Activated CD4-positive, alpha-beta T cell treated with anti-CD3 and anti-CD28 coated beads for 36 hours (primary cell): ENCODE data around the gene GLIS1. TPM values are rescaled to one million over a fixed set of nuclear protein-coding genes. Genes with fewer than 3 reads are reported as not detected.

Experiments
- ATAC-seq: fragments of 200-7000 bp; cut with Tn5 transposase; one replicate; pipeline ENCODE4 v1.10.0; 2021; ENCODE audit warnings: mild to moderate bottlenecking, moderate library complexity
- CTCF ChIA-PET: fragments of 350-600 bp; sonication (Branson Sonifier 250); formaldehyde crosslinking; loops from one replicate; lab custom pipeline; 2021; ENCODE audit warnings: antibody characterized with exemption; lab: Charles Lee
- POLR2A ChIA-PET: fragments of 350-600 bp; sonication (Branson Sonifier 250); formaldehyde crosslinking; loops from one replicate; lab custom pipeline; 2021; ENCODE audit warnings: antibody characterized with exemption, inconsistent platforms; lab: Charles Lee
- DNase-seq: peaks from one replicate; pipeline ENCODE4 v3.0.0-alpha.2; 2020
- H3K27ac Mint-ChIP-seq: one replicate; pipeline ENCODE4 v1.8.0; 2021; ENCODE audit warnings: mixed read lengths
- H3K27me3 Mint-ChIP-seq: one replicate; pipeline ENCODE4 v1.8.0; 2021; ENCODE audit warnings: mixed read lengths
- H3K36me3 Mint-ChIP-seq: one replicate; pipeline ENCODE4 v1.8.0; 2021; ENCODE audit warnings: low read depth, mixed read lengths
- H3K4me1 Mint-ChIP-seq: one replicate; pipeline ENCODE4 v1.8.0; 2021; ENCODE audit warnings: mixed read lengths
- H3K4me3 Mint-ChIP-seq: one replicate; pipeline ENCODE4 v1.8.0; 2021; ENCODE audit warnings: mild to moderate bottlenecking, moderate library complexity, mixed read lengths
- H3K9me3 Mint-ChIP-seq: one replicate; pipeline ENCODE4 v1.8.0; 2021; ENCODE audit warnings: low read depth, mixed read lengths
- intact Hi-C, 2 experiments: fragments of 100-400 bp; cut with DNase I in 1 of 2; cut with micrococcal nuclease in 1 of 2; formaldehyde crosslinking; loops; one replicate each; pipeline versions ENCODE4 v1.14.2 to v1.15.1; 2022 to 2024; cut with DNase I, micrococcal nuclease
- total RNA-seq, 2 experiments: library from RNA; stranded (reverse); gene quantifications; one replicate each; pipeline ENCODE4 v1.2.3, GENCODE V29; 2021

The GLIS1 gene
- total RNA-seq, 2 experiments from 2014 or later: not detected

GRCh38 chr1:53481456-53481855 is 257.5 kb downstream of the GLIS1 start:
- intact Hi-C loops: loop anchor here in 1 of 2 experiments (5.0 kb wide), 1 partner anchor 111 kb away; no protein-coding TSS in a partner anchor
- peaks cover 4% of the 10 kb centered on the region for H3K27me3 Mint-ChIP-seq
- no peak for ATAC-seq
- CTCF ChIA-PET: no interaction called here
- H3K4me3 Mint-ChIP-seq: no peak overlapping the region
- POLR2A ChIA-PET: no interaction called here
- H3K9me3 Mint-ChIP-seq: no peaks in the 10 kb centered on the region
- peaks cover 3% of the 10 kb centered on the region for H3K4me1 Mint-ChIP-seq
- no peaks in the 10 kb centered on the region for H3K36me3 Mint-ChIP-seq
- H3K27ac Mint-ChIP-seq: no peak overlapping the region
- no peak for DNase-seq

DNA sequence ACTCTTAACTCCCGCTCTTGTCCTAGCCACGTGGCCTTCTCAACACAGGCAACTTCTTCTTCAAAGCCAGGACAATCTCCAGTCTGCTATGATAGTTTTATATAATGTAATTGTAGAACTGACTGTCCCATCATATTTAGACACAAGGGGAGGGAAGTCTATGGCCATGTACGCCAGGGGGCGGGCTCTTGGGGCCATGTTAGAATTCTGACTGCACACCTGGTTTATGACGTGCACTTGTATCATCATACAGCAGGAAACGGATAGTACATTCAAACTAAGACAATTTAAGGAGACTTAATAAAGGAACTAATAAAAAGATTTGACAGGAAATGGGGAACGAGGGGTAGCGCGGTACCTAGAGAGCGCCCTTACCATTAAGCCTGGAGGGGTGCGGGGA is 258.3 kb downstream of the GLIS1 start:
- intact Hi-C loops: loop anchor here in 1 of 2 experiments (5.0 kb wide), 1 partner anchor 112 kb away; no protein-coding TSS in a partner anchor
- CTCF ChIA-PET: no interaction called here
- no peak overlapping the region for H3K27ac Mint-ChIP-seq
- H3K27me3 Mint-ChIP-seq: peaks cover 2% of the 10 kb centered on the region
- no peak overlapping the region for H3K4me3 Mint-ChIP-seq
- no peak for DNase-seq
- no peaks in the 10 kb centered on the region for H3K9me3 Mint-ChIP-seq
- peaks cover 3% of the 10 kb centered on the region for H3K4me1 Mint-ChIP-seq
- no peaks in the 10 kb centered on the region for H3K36me3 Mint-ChIP-seq
- no peak for ATAC-seq
- POLR2A ChIA-PET: no interaction called here

GRCh38 chr1:53478502-53478818 is 260.5 kb downstream of the GLIS1 start:
- ATAC-seq: no peak
- Mint-ChIP-seq H3K9me3 (no peaks in the 10 kb centered on the region), H3K4me1 (no peaks in the 10 kb centered on the region), H3K4me3 (no peak overlapping the region), H3K27me3 (no peaks in the 10 kb centered on the region), H3K36me3 (no peaks in the 10 kb centered on the region), H3K27ac (no peak overlapping the region)
- intact Hi-C loops: no loop called here
- ChIA-PET POLR2A (no interaction called here), CTCF (no interaction called here)
- no peak for DNase-seq

GRCh38 chr1:53477651-53478501 is 261.1 kb downstream of the GLIS1 start:
- H3K27me3 Mint-ChIP-seq: no peaks in the 10 kb centered on the region
- H3K27ac Mint-ChIP-seq: no peak overlapping the region
- no peaks in the 10 kb centered on the region for H3K36me3 Mint-ChIP-seq
- POLR2A ChIA-PET: no interaction called here
- H3K4me1 Mint-ChIP-seq: no peaks in the 10 kb centered on the region
- no peak for ATAC-seq
- no peaks in the 10 kb centered on the region for H3K9me3 Mint-ChIP-seq
- CTCF ChIA-PET: no interaction called here
- intact Hi-C loops: no loop called here
- no peak for DNase-seq
- no peak overlapping the region for H3K4me3 Mint-ChIP-seq

- H3K9me3 Mint-ChIP-seq: no peaks in the 10 kb centered on the region
- no peak overlapping the region for H3K27ac Mint-ChIP-seq
- intact Hi-C loops: no loop called here
- no peaks in the 10 kb centered on the region for H3K27me3 Mint-ChIP-seq
- ChIA-PET CTCF (no interaction called here), POLR2A (no interaction called here)
- H3K4me3 Mint-ChIP-seq: no peak overlapping the region
- ATAC-seq (no peak), DNase-seq (no peak)
- H3K4me1 Mint-ChIP-seq: no peaks in the 10 kb centered on the region
- H3K36me3 Mint-ChIP-seq: no peaks in the 10 kb centered on the region
These were observed 262.4 kb downstream of the GLIS1 start for GRCh38 chr1:53476579-53476978.

GRCh38 chr1:53475664-53476063 is 263.3 kb downstream of the GLIS1 start:
- H3K4me3 Mint-ChIP-seq: no peak overlapping the region
- DNase-seq (no peak), ATAC-seq (no peak)
- no peaks in the 10 kb centered on the region for H3K27me3 Mint-ChIP-seq
- H3K9me3 Mint-ChIP-seq: no peaks in the 10 kb centered on the region
- ChIA-PET CTCF (no interaction called here), POLR2A (no interaction called here)
- H3K4me1 Mint-ChIP-seq: no peaks in the 10 kb centered on the region
- no peaks in the 10 kb centered on the region for H3K36me3 Mint-ChIP-seq
- no peak overlapping the region for H3K27ac Mint-ChIP-seq
- intact Hi-C loops: loop anchor here in 1 of 2 experiments (2.0 kb wide), 1 partner anchor 197 kb away; no protein-coding TSS in a partner anchor

GRCh38 chr1:53473463-53473862 is 265.5 kb downstream of the GLIS1 start:
- intact Hi-C loops: no loop called here
- CTCF ChIA-PET: interaction anchor here (1.4 kb wide), 1 partner anchor 29 kb away, joined by 5 read pairs; no protein-coding TSS in a partner anchor
- Mint-ChIP-seq H3K27ac (no peak overlapping the region), H3K9me3 (no peaks in the 10 kb centered on the region), H3K27me3 (no peaks in the 10 kb centered on the region), H3K4me3 (no peak overlapping the region), H3K4me1 (no peaks in the 10 kb centered on the region), H3K36me3 (no peaks in the 10 kb centered on the region)
- DNase-seq: peak; percentile 28
- POLR2A ChIA-PET: no interaction called here
- ATAC-seq: no peak

DNA sequence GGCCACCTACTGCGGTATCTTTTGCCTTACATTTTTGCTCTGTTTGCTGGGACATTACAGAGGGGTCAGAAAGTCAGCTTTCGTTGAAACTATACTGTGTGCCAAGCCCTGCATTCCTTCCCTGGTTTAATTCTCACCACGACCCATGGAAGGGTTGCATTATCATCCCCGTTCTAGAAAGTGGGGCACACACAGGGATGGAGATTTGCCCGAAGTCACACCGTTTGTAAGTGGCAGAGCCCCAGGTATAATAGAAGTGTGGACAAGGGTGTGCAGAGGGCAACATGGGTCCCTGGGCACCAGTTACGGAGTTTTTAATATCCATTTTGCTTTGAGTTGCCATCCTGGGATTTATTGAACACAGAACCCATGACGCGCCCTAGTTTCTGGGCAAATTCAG is 268.0 kb downstream of the GLIS1 start:
- ChIA-PET POLR2A (no interaction called here), CTCF (interaction anchor here (0.7 kb wide), 2 partner anchors 173 to 628 kb away, joined by 3 read pairs; no protein-coding TSS in a partner anchor)
- Mint-ChIP-seq H3K27me3 (no peaks in the 10 kb centered on the region), H3K36me3 (no peaks in the 10 kb centered on the region), H3K4me3 (no peak overlapping the region), H3K4me1 (no peaks in the 10 kb centered on the region), H3K9me3 (no peaks in the 10 kb centered on the region), H3K27ac (no peak overlapping the region)
- intact Hi-C loops: no loop called here
- no peak for ATAC-seq
- DNase-seq: no peak

GRCh38 chr1:53470584-53470983 is 268.4 kb downstream of the GLIS1 start:
- no peak overlapping the region for H3K4me3 Mint-ChIP-seq
- no peaks in the 10 kb centered on the region for H3K27me3 Mint-ChIP-seq

GRCh38 chr1:53470155-53470554 is 268.8 kb downstream of the GLIS1 start:
- no peak overlapping the region for H3K27ac Mint-ChIP-seq
- no peaks in the 10 kb centered on the region for H3K27me3 Mint-ChIP-seq
- DNase-seq: peak; percentile 17
- intact Hi-C loops: no loop called here
- CTCF ChIA-PET: no interaction called here
- H3K9me3 Mint-ChIP-seq: no peaks in the 10 kb centered on the region
- H3K4me1 Mint-ChIP-seq: no peaks in the 10 kb centered on the region
- H3K36me3 Mint-ChIP-seq: no peaks in the 10 kb centered on the region
- no peak for ATAC-seq
- POLR2A ChIA-PET: no interaction called here
- no peak overlapping the region for H3K4me3 Mint-ChIP-seq

More at GRCh38 chr1:53470584-53470983, 268.4 kb downstream of the GLIS1 start:
- POLR2A ChIA-PET: no interaction called here
- CTCF ChIA-PET: no interaction called here
- Mint-ChIP-seq H3K27ac (no peak overlapping the region), H3K9me3 (no peaks in the 10 kb centered on the region), H3K4me1 (no peaks in the 10 kb centered on the region), H3K36me3 (no peaks in the 10 kb centered on the region)
- intact Hi-C loops: no loop called here
- DNase-seq (no peak), ATAC-seq (no peak)

DNA sequence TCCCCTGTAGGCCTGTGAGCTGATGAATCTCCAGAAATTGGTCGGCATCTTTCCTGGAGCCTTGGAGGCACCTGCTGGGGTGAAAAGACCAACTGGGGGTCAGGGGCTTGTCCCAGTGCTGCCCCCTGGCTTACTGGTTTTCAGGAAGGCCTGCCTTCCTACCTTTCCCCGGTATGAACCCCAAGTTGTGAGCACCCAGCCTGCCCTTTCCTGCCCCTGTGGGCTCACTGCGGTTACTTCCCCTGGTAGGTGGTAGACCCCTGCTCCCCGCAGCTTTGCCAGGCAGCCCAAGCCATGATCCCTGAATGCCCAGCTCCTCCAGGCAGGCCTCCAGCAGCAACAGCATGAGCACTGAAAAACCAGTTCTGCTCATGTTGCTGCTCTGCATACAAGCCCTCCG is 269.6 kb downstream of the GLIS1 start:
- CTCF ChIA-PET: no interaction called here
- Mint-ChIP-seq H3K4me3 (no peak overlapping the region), H3K27ac (no peak overlapping the region), H3K4me1 (no peaks in the 10 kb centered on the region), H3K36me3 (no peaks in the 10 kb centered on the region), H3K27me3 (no peaks in the 10 kb centered on the region), H3K9me3 (no peaks in the 10 kb centered on the region)
- POLR2A ChIA-PET: no interaction called here
- ATAC-seq: no peak
- intact Hi-C loops: no loop called here
- no peak for DNase-seq

DNA sequence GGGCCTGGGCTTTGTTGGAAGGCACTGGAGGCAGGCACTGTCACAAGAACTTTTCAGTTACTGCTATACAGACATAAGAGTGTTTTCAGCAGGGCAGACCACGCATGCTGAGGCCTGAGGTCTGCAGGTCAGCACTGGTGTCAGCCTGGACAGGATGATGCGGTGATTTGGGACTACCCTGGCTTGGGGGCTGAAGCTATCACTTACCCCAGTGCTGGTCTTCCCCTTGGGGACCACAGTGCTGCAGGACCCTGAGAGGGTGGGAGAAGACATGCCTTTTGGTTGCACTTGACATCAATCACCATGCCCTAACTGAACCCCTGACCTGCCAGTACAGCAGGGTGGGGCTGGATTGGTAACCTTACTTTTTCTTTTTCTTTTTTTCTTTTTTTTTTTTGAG is 270.6 kb downstream of the GLIS1 start:
- Mint-ChIP-seq H3K4me3 (no peak overlapping the region), H3K36me3 (no peaks in the 10 kb centered on the region), H3K27me3 (no peaks in the 10 kb centered on the region), H3K27ac (no peak overlapping the region), H3K9me3 (no peaks in the 10 kb centered on the region), H3K4me1 (no peaks in the 10 kb centered on the region)
- CTCF ChIA-PET: no interaction called here
- POLR2A ChIA-PET: no interaction called here
- DNase-seq (no peak), ATAC-seq (no peak)
- intact Hi-C loops: no loop called here
